ENCODE data around the gene ANKS3.
"Not testable (repeated sequence)": the region's sequence is repeated elsewhere in the genome, so short reads cannot be mapped to it uniquely, and the experiment has no call there.

The ANKS3 gene

GRCh38 chr16:4754865-4755264 is 20.8 kb upstream of the ANKS3 start:
- no peak for DNase-seq

GRCh38 chr16:4753227-4753626 is 19.2 kb upstream of the ANKS3 start:
- DNase-seq: no peak

GRCh38 chr16:4752351-4753100 is 18.5 kb upstream of the ANKS3 start:
- DNase-seq: no peak

GRCh38 chr16:4750896-4751295 is 16.8 kb upstream of the ANKS3 start:
- no peak for DNase-seq

- DNase-seq: no peak
Observed at GRCh38 chr16:4749700-4750257, 15.7 kb upstream of the ANKS3 start.

GRCh38 chr16:4748682-4749411 is 14.8 kb upstream of the ANKS3 start:
- no peak for DNase-seq

GRCh38 chr16:4747906-4748681 is 14.0 kb upstream of the ANKS3 start:
- DNase-seq: no peak

GRCh38 chr16:4746991-4747574 is 13.0 kb upstream of the ANKS3 start:
- no peak for DNase-seq

- DNase-seq: no peak
Observed at GRCh38 chr16:4746215-4746614, 12.1 kb upstream of the ANKS3 start.

GRCh38 chr16:4745274-4745569 is 11.2 kb upstream of the ANKS3 start:
- DNase-seq: no peak

- DNase-seq: no peak
Observed at GRCh38 chr16:4744555-4745273, 10.6 kb upstream of the ANKS3 start.

GRCh38 chr16:4743226-4743878 is 9.3 kb upstream of the ANKS3 start:
- DNase-seq: no peak

GRCh38 chr16:4738370-4738769 is 4.3 kb upstream of the ANKS3 start:
- not testable (repeated sequence) for DNase-seq

GRCh38 chr16:4737545-4737944 is 3.5 kb upstream of the ANKS3 start:
- DNase-seq: no peak

- no peak for DNase-seq
Observed at GRCh38 chr16:4736546-4736945, 2.5 kb upstream of the ANKS3 start.

GRCh38 chr16:4734730-4735535 is 862 bp upstream of the ANKS3 start:
- DNase-seq: peak; percentile 71 to 79

- DNase-seq: peak in 1 of 2 experiments; percentile 47
Observed at GRCh38 chr16:4733747-4734062, 366 bp downstream of the ANKS3 start.

GRCh38 chr16:4733211-4733742 is 794 bp downstream of the ANKS3 start:
- DNase-seq: no peak

GRCh38 chr16:4729876-4730275 is 4.2 kb downstream of the ANKS3 start:
- DNase-seq: no peak

GRCh38 chr16:4728676-4729075 is 5.4 kb downstream of the ANKS3 start:
- DNase-seq: no peak

GRCh38 chr16:4726616-4727015 is 7.5 kb downstream of the ANKS3 start:
- no peak for DNase-seq
